Peyer's patch (tissue), 4 donors: ENCODE measurements around the gene GHITM.
"Not testable (repeated sequence)": the region's sequence is repeated elsewhere in the genome, so short reads cannot be mapped to it uniquely, and the experiment has no call there.

Experiments used
- CTCF ChIP-seq, 6 experiments: fragments of 450-650 bp in 4 of 6; fragments of 200-600 bp in 2 of 6; sonication (generic) in 1 of 6; IDR thresholded peaks; one replicate each; pipeline ENCODE4 v1.5.1; 2017 to 2019; ENCODE audit warnings: antibody characterized with exemption in 6 of 6, mild to moderate bottlenecking in 3 of 6, moderate library complexity in 1 of 6
- POLR2A ChIP-seq, 2 donors: fragments of 450-650 bp; IDR thresholded peaks; one replicate each; pipeline ENCODE4 v1.5.1; 2017; ENCODE audit warnings: antibody characterized with exemption in 2 of 2, mild to moderate bottlenecking in 2 of 2, moderate library complexity in 2 of 2

- TF ChIP-seq POLR2A, CTCF (IDR thresholded peaks at IDR 0.05): not testable (repeated sequence)
These were observed 29.5 kb upstream of the GHITM start for GRCh38 chr10:84109772-84110171.
